HepG2 (cell line): ENCODE results near the gene RALB.

ENCODE experiments used
- CBX5 ChIP-seq: sonication (generic); formaldehyde crosslinking; IDR thresholded peaks from 2 replicates; pipeline ENCODE4 v1.4.0; 2020; ENCODE audit warnings: missing genetic modification reagents, borderline replicate concordance
- KDM1A ChIP-seq: IDR thresholded peaks from 2 replicates; pipeline ENCODE4 v1.6.1; 2016; ENCODE audit warnings: missing compliant biosample characterization
- MYC ChIP-seq: sonication (generic); formaldehyde crosslinking; IDR thresholded peaks from 2 replicates; pipeline ENCODE4 v1.9.0; 2021; ENCODE audit warnings: missing genetic modification reagents, borderline replicate concordance
- NFE2L2 ChIP-seq: fragments of 150-350 bp; IDR thresholded peaks from 2 replicates; pipeline ENCODE4 v1.6.1; 2014; ENCODE audit warnings: low read length
- POLR2A ChIP-seq, 2 experiments: IDR thresholded peaks; 2 replicates each; pipeline ENCODE4 v1.6.1; 2011; ENCODE audit warnings: low read depth in 2 of 2, low read length in 2 of 2, mild to moderate bottlenecking in 1 of 2, moderate library complexity in 1 of 2; ENCODE audit not compliant: insufficient read depth in 1 of 2
- RXRA ChIP-seq: sonication (generic); formaldehyde crosslinking; IDR thresholded peaks from 2 replicates; pipeline ENCODE4 v1.5.1; 2020; ENCODE audit warnings: missing genetic modification reagents
- ZBTB8A ChIP-seq: sonication (generic); formaldehyde crosslinking; IDR thresholded peaks from 2 replicates; pipeline ENCODE4 v1.4.0; 2020; ENCODE audit warnings: mild to moderate bottlenecking, low read depth, missing genetic modification reagents, borderline replicate concordance
- ZNF468 ChIP-seq: sonication (generic); formaldehyde crosslinking; IDR thresholded peaks from 2 replicates; pipeline ENCODE4 v1.8.0; 2022; ENCODE audit warnings: mild to moderate bottlenecking, moderate library complexity, missing genetic modification reagents
- TF ChIP-seq, protein P1 (sequence below): IDR thresholded peaks from 2 replicates; pipeline ENCODE4 v1.6.1; 2016; ENCODE audit warnings: missing compliant biosample characterization, missing genetic modification reagents, borderline replicate concordance
- TF ChIP-seq, protein P2 (sequence below): sonication (generic); formaldehyde crosslinking; IDR thresholded peaks from 2 replicates; pipeline ENCODE4 v1.5.0; 2020; ENCODE audit warnings: mild to moderate bottlenecking, missing genetic modification reagents, moderate library complexity

DNA sequence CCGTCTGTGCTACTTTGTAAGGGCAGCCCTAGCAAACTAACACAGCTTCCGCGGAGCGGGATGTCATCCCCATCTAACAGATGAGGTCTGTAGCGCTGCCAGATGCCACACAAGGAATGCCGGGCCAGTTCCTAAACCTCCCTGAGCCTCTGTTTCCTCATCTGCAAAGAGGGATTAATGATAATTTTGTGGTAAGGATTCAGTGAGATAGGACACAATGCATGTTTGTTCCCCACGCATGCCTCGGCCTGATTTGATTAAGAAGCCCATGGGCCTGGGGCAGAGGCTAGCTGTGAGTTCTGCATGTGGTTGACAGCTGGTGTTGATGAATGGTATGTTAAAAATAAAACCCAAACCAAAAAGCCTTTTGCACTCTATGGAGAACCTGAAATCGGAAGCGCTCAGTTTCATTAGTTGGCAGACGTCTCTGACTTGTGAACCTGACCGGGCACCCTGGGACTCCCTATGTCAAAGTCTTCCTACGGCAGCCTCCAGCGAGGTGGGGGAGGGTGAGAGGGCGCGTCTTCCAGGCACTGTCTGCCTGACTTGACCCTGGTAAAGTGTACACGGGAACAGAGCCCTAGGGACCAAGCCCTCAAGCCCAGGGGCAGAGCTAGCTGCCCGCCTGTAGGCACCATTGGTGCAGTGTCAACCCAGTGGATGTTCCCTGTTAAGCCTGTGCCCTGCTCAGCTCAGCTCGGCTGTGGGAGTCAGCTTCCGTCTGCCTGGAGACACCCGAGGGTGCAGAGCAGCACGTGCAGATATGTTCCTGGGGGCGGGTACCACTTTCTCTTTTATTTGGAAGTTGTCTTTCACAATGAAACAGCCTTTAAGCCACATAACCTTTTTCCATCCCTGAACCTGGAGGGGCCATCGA lies 78.5 kb downstream of the RALB start:
- TF ChIP-seq, protein P1, sequence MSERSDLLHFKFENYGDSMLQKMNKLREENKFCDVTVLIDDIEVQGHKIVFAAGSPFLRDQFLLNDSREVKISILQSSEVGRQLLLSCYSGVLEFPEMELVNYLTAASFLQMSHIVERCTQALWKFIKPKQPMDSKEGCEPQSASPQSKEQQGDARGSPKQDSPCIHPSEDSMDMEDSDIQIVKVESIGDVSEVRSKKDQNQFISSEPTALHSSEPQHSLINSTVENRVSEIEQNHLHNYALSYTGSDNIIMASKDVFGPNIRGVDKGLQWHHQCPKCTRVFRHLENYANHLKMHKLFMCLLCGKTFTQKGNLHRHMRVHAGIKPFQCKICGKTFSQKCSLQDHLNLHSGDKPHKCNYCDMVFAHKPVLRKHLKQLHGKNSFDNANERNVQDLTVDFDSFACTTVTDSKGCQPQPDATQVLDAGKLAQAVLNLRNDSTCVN, result no peak
- TF ChIP-seq NFE2L2, result no peak
- no peak for TF ChIP-seq RXRA
- TF ChIP-seq, protein P2, sequence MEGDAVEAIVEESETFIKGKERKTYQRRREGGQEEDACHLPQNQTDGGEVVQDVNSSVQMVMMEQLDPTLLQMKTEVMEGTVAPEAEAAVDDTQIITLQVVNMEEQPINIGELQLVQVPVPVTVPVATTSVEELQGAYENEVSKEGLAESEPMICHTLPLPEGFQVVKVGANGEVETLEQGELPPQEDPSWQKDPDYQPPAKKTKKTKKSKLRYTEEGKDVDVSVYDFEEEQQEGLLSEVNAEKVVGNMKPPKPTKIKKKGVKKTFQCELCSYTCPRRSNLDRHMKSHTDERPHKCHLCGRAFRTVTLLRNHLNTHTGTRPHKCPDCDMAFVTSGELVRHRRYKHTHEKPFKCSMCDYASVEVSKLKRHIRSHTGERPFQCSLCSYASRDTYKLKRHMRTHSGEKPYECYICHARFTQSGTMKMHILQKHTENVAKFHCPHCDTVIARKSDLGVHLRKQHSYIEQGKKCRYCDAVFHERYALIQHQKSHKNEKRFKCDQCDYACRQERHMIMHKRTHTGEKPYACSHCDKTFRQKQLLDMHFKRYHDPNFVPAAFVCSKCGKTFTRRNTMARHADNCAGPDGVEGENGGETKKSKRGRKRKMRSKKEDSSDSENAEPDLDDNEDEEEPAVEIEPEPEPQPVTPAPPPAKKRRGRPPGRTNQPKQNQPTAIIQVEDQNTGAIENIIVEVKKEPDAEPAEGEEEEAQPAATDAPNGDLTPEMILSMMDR (CRISPR knock-in tag), result no peak
- no peak for TF ChIP-seq KDM1A (CRISPR knock-in tag)
- TF ChIP-seq MYC (CRISPR knock-in tag), result no peak
- TF ChIP-seq CBX5, result no peak
- no peak for TF ChIP-seq ZBTB8A (CRISPR knock-in tag)
- TF ChIP-seq ZNF468, result no peak
- TF ChIP-seq POLR2A (IDR thresholded peaks at IDR 0.05; ENCODE audit: insufficient read depth in 1 of 2, low read depth in 2 of 2, low read length in 2 of 2), result no peak
